Subcutaneous abdominal adipose tissue (tissue), 5 donors: ENCODE data around the gene ODAD4.

Experiments
- H3K27ac ChIP-seq: one replicate; pipeline ENCODE4 v1.7.0; 2013; ENCODE audit warnings: low read depth, mild to moderate bottlenecking, inconsistent platforms, low read length, moderate library complexity
- H3K27me3 ChIP-seq, 5 donors: one replicate each; pipeline ENCODE4 v1.7.0; 2013; ENCODE audit warnings: low read length in 5 of 5, inconsistent platforms in 1 of 5; ENCODE audit not compliant: control insufficient read depth in 5 of 5, insufficient read depth in 4 of 5
- H3K36me3 ChIP-seq, 5 donors: one replicate each; pipeline ENCODE4 v1.7.0; 2013; ENCODE audit warnings: low read length in 5 of 5; ENCODE audit not compliant: control insufficient read depth in 5 of 5, insufficient read depth in 5 of 5
- H3K4me1 ChIP-seq, 5 donors: one replicate each; pipeline ENCODE4 v1.7.0; 2013; ENCODE audit warnings: low read length in 5 of 5, mild to moderate bottlenecking in 3 of 5, moderate library complexity in 1 of 5; ENCODE audit not compliant: control insufficient read depth in 5 of 5, insufficient read depth in 5 of 5
- H3K4me3 ChIP-seq, 5 donors: one replicate each; pipeline ENCODE4 v1.7.0; 2013; ENCODE audit warnings: low read length in 5 of 5, low read depth in 1 of 5
- H3K9ac ChIP-seq, 5 donors: one replicate each; pipeline ENCODE4 v1.7.0; 2013; ENCODE audit warnings: low read length in 5 of 5, mild to moderate bottlenecking in 4 of 5, moderate library complexity in 3 of 5
- H3K9me3 ChIP-seq, 5 donors: one replicate each; pipeline ENCODE4 v1.7.0; 2013; ENCODE audit warnings: low read length in 5 of 5; ENCODE audit not compliant: control insufficient read depth in 5 of 5
- donor health status: healthy.
- donor health status: healthy.
- donor health status: healthy.
- donor health status: healthy.
- donor health status: healthy.

The ODAD4 gene, protein sequence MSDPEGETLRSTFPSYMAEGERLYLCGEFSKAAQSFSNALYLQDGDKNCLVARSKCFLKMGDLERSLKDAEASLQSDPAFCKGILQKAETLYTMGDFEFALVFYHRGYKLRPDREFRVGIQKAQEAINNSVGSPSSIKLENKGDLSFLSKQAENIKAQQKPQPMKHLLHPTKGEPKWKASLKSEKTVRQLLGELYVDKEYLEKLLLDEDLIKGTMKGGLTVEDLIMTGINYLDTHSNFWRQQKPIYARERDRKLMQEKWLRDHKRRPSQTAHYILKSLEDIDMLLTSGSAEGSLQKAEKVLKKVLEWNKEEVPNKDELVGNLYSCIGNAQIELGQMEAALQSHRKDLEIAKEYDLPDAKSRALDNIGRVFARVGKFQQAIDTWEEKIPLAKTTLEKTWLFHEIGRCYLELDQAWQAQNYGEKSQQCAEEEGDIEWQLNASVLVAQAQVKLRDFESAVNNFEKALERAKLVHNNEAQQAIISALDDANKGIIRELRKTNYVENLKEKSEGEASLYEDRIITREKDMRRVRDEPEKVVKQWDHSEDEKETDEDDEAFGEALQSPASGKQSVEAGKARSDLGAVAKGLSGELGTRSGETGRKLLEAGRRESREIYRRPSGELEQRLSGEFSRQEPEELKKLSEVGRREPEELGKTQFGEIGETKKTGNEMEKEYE

DNA sequence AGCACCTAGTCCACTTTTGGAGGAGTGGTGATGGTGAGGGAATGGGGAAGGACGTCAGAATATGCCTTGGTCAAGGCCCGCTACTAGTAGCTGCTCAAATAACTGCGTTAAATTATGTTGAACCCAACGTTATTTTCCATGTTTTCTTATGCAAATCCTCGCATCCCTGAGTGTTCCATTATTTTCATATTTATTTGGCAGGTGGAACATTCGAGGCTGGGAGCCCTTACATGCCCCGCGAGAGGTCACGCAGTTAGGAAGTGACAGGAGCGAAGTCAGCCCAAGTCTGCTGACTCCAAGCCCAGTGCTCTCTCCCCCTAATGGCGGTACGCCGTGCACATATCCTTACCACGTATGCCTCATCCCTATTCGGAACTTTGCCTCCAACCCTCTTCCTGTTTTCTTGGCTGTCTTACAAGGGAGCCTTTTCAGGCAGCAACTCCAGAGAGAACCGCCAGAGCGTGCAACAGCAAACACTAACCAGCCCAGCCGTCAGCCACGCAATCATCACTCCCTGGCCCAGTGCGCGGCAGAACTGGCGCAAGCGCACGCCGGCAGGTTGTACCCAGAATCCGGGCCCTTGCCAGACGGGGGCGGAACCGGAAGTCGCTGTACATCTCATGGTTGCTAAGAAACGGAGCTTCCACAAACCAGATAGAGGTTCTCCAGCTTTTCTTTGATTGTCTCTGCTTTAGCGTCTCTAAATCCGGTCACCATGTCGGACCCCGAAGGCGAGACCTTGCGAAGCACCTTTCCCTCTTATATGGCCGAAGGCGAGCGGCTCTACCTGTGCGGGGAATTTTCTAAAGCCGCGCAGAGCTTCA, at the start of gene ODAD4:
Gene ODAD4, plus strand, starts transcription at position 609 of the 824 bp plus-strand sequence. Its CDS starts 107 bp downstream, at position 716.
- peak within 1 kb of the TSS; percentile 51 to 77 (median 68) for H3K9ac ChIP-seq
- H3K27ac ChIP-seq = peak within 1 kb of the TSS; percentile 59
- peaks cover 0 to 34% (median 11%) of the 10 kb centered on the region in 5 donors for H3K4me1 ChIP-seq
- no peaks in the 10 kb centered on the region for H3K36me3 ChIP-seq
- H3K4me3 ChIP-seq = peak within 1 kb of the TSS; percentile 68 to 93 (median 77)
- no peaks in the 10 kb centered on the region for H3K27me3 ChIP-seq
- no peaks in the 10 kb centered on the region for H3K9me3 ChIP-seq

DNA sequence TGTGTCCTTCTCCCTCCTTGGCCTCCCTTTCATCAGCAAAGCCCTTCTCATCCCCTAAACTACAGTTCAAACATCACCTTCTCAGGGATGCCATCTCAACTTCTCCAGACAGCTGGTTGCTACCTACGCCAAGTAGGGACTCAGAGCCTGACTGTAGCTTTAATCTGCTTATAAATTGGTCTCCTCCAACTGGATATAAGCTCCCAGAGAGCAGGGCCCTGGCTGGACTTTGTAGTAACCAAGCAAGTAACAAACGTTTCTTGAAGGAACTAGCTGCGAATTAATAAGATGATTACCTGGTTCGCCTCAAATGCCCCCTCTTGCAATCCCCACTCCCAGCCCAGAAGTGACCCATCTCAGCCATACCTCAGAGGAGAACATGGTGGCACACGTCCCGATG, 47.7 kb upstream of the ODAD4 start:
- Histone ChIP-seq H3K36me3 (peaks cover 13 to 92% (median 79%) of the 10 kb centered on the region in 5 donors), H3K27me3 (no peaks in the 10 kb centered on the region), H3K9me3 (no peaks in the 10 kb centered on the region), H3K9ac (no peak overlapping the region), H3K4me3 (no peak overlapping the region), H3K27ac (no peak overlapping the region), H3K4me1 (no peaks in the 10 kb centered on the region)

DNA sequence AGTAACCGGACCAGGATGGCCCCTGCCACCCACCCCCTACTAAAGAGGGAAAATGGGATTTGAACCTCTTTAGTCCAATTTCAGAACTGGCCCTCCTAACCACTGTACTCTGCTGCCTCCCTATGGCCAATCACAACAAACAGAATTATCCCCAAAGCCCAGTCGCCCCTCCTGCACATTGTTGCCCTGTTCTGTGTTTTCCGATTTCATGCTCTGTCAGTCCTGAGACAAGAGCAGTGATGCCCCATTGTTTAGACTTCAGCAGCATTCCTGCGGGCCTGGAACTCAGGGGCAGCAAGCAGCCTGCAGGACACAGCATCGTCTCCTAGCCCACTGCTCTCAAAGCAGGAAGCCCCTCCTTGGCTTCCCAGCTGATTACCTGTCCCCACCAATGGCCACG, 44.7 kb upstream of the ODAD4 start:
- peaks cover 0 to 7% (median 0%) of the 10 kb centered on the region in 5 donors for H3K4me1 ChIP-seq

DNA sequence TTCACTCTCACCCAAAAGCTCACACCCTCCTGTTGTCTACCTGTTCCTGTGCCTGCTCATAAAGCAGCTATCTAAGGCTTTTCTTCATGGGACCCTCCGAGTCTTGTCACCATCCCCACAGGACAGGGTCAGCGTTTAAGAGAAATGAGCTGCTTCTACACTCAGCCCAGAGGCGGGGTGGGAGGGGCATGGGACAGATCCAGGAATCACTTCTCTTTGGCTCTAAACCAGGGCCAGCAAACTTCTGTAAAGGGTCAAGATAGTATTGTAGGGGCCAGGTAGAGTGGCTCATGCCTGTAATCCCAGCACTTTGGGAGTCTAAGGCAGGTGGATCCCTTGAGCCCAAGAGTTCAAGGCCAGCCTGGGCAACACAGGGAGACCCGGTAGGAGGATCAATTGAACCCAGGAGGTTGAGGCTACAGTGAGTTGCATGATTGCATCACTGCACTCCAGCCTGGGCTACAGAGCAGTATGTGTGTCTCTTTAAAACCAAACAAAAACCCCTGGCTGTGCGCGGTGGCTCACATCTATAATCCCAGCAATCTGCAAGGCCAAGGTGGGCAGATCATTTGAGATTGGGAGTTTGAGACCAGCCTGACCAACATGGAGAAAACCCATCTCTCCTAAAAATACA, 42.0 kb upstream of the ODAD4 start:
- Histone ChIP-seq H3K4me3 (no peak overlapping the region), H3K36me3 (peaks cover 10 to 91% (median 85%) of the 10 kb centered on the region in 5 donors), H3K4me1 (peaks cover 0 to 7% (median 0%) of the 10 kb centered on the region in 5 donors), H3K27me3 (no peaks in the 10 kb centered on the region), H3K9me3 (no peaks in the 10 kb centered on the region), H3K27ac (no peak overlapping the region), H3K9ac (no peak overlapping the region)

More for the DNA sequence above, 44.7 kb upstream of the ODAD4 start:
- peaks cover 12 to 89% (median 79%) of the 10 kb centered on the region in 5 donors for H3K36me3 ChIP-seq
- H3K27ac ChIP-seq = no peak overlapping the region
- no peaks in the 10 kb centered on the region for H3K27me3 ChIP-seq
- H3K9me3 ChIP-seq = no peaks in the 10 kb centered on the region
- no peak overlapping the region for H3K4me3 ChIP-seq
- no peak overlapping the region for H3K9ac ChIP-seq

DNA sequence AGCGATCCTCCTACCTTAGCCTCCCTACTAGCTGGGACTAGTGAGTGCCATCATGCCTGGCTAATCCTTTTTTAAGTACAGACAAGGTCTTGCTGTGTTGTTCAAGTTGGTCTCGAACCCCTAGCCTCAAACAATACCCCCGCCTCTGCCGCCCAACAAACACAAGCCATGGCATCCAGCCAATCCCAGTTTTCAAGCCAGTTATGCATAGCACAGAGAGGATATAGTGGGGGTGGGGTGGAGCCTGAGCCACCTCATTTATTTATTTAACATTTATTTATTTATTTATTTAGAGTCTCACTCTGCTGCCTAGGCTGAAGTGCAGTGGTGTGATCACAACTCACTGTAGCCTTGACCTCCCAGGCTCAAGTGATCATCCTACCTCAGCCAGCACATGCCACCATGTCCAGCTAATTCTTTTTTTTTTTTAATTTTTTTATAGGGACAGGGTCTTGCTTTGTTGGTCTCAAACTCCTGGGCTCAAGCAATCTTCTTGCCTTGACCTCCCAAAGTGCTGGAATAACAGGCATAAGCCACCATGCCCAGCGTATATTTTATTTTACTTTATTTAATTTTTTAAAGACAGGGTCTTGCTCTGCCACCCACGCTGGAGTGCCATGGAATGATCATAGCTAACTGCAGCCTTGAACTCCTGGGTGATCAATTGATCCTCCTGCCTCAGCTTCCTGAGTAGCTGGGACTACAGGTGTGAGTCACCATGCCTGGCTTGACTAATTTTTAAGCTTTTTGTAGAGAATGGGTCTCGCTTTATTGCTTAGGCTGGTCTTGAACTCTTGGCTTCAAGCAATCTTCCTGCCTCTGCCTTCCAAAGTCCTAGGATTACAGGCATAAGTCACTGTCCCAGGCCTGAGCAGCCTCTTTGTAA, 39.0 kb upstream of the ODAD4 start:
- H3K27me3 ChIP-seq = no peaks in the 10 kb centered on the region

DNA sequence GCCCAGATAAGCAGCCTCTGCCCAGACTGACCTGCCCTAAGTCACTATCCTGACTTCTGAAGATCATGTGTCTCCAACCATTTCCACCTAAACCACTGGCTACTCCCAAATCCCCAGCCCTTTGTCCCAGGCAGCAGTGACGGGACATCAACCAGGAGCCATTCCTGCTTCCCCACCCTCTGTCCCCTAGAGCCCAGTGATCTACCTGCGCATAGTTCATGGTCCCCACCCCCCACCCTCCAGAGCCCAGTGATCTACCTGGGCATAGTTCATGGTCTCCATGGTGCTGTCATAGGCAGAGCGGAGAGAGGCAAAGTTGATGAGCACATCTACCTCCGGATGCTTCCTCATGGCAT, 38.4 kb upstream of the ODAD4 start:
- Histone ChIP-seq H3K9me3 (no peaks in the 10 kb centered on the region), H3K36me3 (peaks cover 4 to 88% (median 73%) of the 10 kb centered on the region in 5 donors), H3K4me3 (no peak overlapping the region), H3K27ac (peak overlapping the region; percentile 41), H3K9ac (no peak overlapping the region), H3K27me3 (no peaks in the 10 kb centered on the region), H3K4me1 (peaks cover 8 to 33% (median 19%) of the 10 kb centered on the region in 5 donors)

More for the DNA sequence above, 39.0 kb upstream of the ODAD4 start:
- peaks cover 8 to 27% (median 19%) of the 10 kb centered on the region in 5 donors for H3K4me1 ChIP-seq
- H3K9ac ChIP-seq = no peak overlapping the region
- H3K9me3 ChIP-seq = no peaks in the 10 kb centered on the region
- peaks cover 4 to 88% (median 72%) of the 10 kb centered on the region in 5 donors for H3K36me3 ChIP-seq
- peak overlapping the region; percentile 41 for H3K27ac ChIP-seq
- H3K4me3 ChIP-seq = no peak overlapping the region

DNA sequence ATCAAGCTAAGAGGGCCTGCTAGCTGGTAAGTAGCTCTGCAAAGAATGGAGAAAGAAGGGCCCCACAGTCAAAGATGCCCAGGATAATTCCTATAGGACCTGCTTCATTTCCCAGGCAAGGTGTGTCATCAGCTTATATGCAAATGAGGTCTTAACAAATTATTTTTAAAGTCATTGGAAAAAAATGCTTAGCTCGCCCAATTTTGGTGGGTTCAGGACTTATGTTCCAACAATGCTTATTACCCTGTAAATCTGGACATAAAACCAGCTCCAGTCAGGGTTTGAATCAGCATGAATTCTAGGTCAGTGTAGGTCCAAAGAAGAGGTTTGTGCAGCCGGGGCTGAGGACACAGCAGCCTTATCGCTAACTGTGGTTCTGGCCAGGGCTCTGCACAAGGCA, 37.0 kb upstream of the ODAD4 start:
- no peak overlapping the region for H3K9ac ChIP-seq
- H3K4me3 ChIP-seq = no peak overlapping the region
- H3K27ac ChIP-seq = no peak overlapping the region
- H3K4me1 ChIP-seq = peaks cover 8 to 37% (median 19%) of the 10 kb centered on the region in 5 donors
- no peaks in the 10 kb centered on the region for H3K27me3 ChIP-seq
- peaks cover 7 to 90% (median 75%) of the 10 kb centered on the region in 5 donors for H3K36me3 ChIP-seq
- H3K9me3 ChIP-seq = no peaks in the 10 kb centered on the region

DNA sequence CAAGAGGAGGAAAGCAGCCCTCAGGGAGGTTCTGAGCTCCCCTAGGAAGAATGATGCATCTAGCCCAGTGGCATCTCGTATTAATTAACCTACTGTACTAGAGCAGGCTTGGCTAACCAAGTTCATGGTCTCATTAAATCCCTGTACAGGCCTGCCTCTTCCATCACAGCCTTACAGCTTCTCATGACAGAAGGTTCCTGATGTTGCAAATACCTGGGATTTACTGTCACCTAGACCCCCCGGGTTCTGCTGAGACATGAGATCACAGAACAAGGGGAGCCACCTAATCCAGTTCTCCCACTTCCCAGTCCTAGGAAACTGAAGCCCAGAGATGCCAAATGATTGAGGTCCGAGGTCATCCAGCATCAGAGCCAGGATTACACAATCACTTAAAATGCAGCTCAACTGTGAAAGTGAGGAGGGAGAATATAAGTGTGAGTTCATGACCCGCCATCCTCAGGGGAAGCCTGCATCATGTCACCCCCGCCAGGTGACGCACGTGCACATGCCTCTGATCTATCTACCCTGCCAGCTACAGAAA, 35.6 kb upstream of the ODAD4 start:
- Histone ChIP-seq H3K36me3 (peaks cover 6 to 92% (median 78%) of the 10 kb centered on the region in 5 donors), H3K27me3 (no peaks in the 10 kb centered on the region), H3K27ac (peak overlapping the region; percentile 93), H3K9ac (no peak overlapping the region), H3K9me3 (no peaks in the 10 kb centered on the region), H3K4me1 (peaks cover 8 to 35% (median 19%) of the 10 kb centered on the region in 5 donors), H3K4me3 (no peak overlapping the region)
